Kidney (tissue), 14 donors: ENCODE data around the gene MT1A. TPM values are rescaled to one million over a fixed set of nuclear protein-coding genes. Genes with fewer than 3 reads are reported as not detected.

Source experiments
- DNase-seq, 5 donors: peaks; one replicate each; pipeline ENCODE4 v3.0.0-alpha.2; 2013 to 2020
- FAIRE-seq: peaks from 2 replicates; lab custom pipeline; 2012; peaks lifted over from hg19 to GRCh38; lab: Jason Lieb, UNC
- H3K27ac ChIP-seq, 2 donors: one replicate each; pipeline ENCODE4 v1.7.0; 2013; ENCODE audit warnings: low read depth in 2 of 2, low read length in 2 of 2, inconsistent platforms in 1 of 2
- H3K27me3 ChIP-seq: one replicate; pipeline ENCODE4 v1.7.1; 2013; ENCODE audit warnings: low read length, inconsistent platforms; ENCODE audit not compliant: control insufficient read depth, insufficient read depth
- H3K36me3 ChIP-seq, 3 donors: one replicate each; pipeline versions ENCODE4 v1.7.0 to v1.7.1; 2013; ENCODE audit warnings: low read length in 3 of 3, control low read depth in 1 of 3, inconsistent platforms in 1 of 3; ENCODE audit not compliant: insufficient read depth in 3 of 3, control insufficient read depth in 2 of 3
- H3K4me1 ChIP-seq, 3 donors: one replicate each; pipeline versions ENCODE4 v1.7.0 to v1.7.1; 2013; ENCODE audit warnings: low read length in 3 of 3, inconsistent platforms in 1 of 3, low read depth in 1 of 3; ENCODE audit not compliant: control insufficient read depth in 2 of 3, insufficient read depth in 2 of 3
- H3K4me3 ChIP-seq, 3 donors: one replicate each; pipeline versions ENCODE4 v1.7.0 to v1.8.1; 2013; ENCODE audit warnings: low read length in 3 of 3, control low read depth in 1 of 3, inconsistent platforms in 1 of 3
- H3K9ac ChIP-seq, 3 donors: one replicate each; pipeline versions ENCODE4 v1.7.0 to v1.7.1; 2013; ENCODE audit warnings: low read length in 3 of 3, control low read depth in 1 of 3, inconsistent platforms in 1 of 3
- H3K9me3 ChIP-seq, 3 donors: one replicate each; pipeline versions ENCODE4 v1.7.0 to v1.7.1; 2013; ENCODE audit warnings: low read length in 3 of 3, control low read depth in 1 of 3, inconsistent platforms in 1 of 3; ENCODE audit not compliant: control insufficient read depth in 2 of 3, insufficient read depth in 1 of 3
- intact Hi-C: fragments of 100-400 bp; cut with DNase I; formaldehyde crosslinking; loops from one replicate; pipeline ENCODE4 v1.11.1; 2022
- polyA plus RNA-seq: library from polyadenylated mRNA; stranded (reverse); fragments of 350-450 nt; fragmentation: Illumina TruSeq; extraction: RNeasy Lipid Tissue Mini Kit (QIAGEN cat#74804); gene quantifications from one replicate; pipeline ENCODE4 v1.2.3, GENCODE V29; 2014; ENCODE audit warnings: low read depth, low replicate concordance; ENCODE audit not compliant: insufficient read depth
- total RNA-seq: library from RNA; stranded (reverse); fragmentation: NEBNext Ultra II Directional; extraction: Animal tissue kit (Norgen Biotek cat#: 25700); gene quantifications from one replicate; pipeline ENCODE4 v1.2.1, GENCODE V29; 2021
- TF ChIP-seq, protein P1 (sequence below): IDR thresholded peaks from 3 replicates; pipeline ENCODE4 v1.5.1; 2012; ENCODE audit warnings: mild to moderate bottlenecking, moderate library complexity, borderline replicate concordance; ENCODE audit not compliant: insufficient read depth; ENCODE audit errors: extremely low read depth
- donor health status: control.
- donor health status: control.
- donor health status: control.
- donor health status: control.
- donor health status: control.
- donor health status: DM: yes; HTN: yes; CAD: no.
- donor health status: Normal renal cell carcinoma (clear cell type).

MT1A gene
- total and polyA plus RNA-seq, 2 donors from 2014 or later: 3.1 to 19.8 TPM

DNA sequence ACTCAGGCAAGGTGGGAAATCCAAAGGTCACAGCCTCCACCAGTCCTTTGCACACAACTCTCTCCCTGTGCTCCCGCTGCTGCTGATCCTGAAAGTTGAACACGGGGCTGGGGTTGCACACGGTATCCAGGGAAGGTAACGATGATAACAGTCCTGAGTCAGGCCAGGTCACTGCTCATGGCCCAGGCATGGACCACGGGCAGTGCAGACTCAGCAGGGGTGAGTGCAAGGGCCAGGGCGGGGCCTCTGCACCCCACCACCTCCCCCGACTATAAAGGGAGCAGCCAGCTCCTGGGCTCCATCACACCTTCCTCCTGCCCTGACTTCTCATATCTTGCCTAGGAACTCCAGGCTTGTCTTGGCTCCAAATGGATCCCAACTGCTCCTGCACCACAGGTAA is 13.1 kb downstream of the MT1A start, which contains the start of gene MT1B:
Gene MT1B, plus strand, starts transcription at position 301 of the 400 bp plus-strand sequence. Its CDS starts 68 bp downstream, at position 369.
- DNase-seq: no peak
- no peaks in the 10 kb centered on the region for H3K36me3 ChIP-seq

DNA sequence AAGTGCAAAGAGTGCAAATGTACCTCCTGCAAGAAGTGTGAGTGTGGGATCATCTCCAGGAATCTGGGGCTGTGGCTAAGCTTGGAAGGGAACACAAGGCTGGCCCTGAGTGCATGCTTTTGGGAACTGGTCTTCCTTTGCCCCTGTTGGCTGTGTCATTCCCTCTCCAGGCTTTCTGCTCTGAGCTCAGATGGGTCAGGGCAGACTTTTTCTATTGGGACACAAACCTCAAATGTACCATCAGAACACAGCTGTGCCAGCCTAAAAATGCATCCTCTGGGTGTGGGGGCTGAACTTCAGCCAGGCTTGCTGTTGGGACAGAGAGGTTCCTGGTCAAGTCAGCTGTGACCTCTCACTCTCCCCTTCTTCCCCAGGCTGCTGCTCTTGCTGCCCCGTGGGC is 14.1 kb downstream of the MT1A start:
- H3K27ac ChIP-seq: no peak overlapping the region
- H3K4me1 ChIP-seq: no peaks in the 10 kb centered on the region
- H3K36me3 ChIP-seq: no peaks in the 10 kb centered on the region
- H3K9me3 ChIP-seq: no peaks in the 10 kb centered on the region
- intact Hi-C loops: no loop called here
- FAIRE-seq: no peak
- peaks cover 5% of the 10 kb centered on the region for H3K27me3 ChIP-seq
- H3K4me3 ChIP-seq: no peak overlapping the region
- no peak overlapping the region for H3K9ac ChIP-seq
- no peak for DNase-seq
- TF ChIP-seq, protein P1, sequence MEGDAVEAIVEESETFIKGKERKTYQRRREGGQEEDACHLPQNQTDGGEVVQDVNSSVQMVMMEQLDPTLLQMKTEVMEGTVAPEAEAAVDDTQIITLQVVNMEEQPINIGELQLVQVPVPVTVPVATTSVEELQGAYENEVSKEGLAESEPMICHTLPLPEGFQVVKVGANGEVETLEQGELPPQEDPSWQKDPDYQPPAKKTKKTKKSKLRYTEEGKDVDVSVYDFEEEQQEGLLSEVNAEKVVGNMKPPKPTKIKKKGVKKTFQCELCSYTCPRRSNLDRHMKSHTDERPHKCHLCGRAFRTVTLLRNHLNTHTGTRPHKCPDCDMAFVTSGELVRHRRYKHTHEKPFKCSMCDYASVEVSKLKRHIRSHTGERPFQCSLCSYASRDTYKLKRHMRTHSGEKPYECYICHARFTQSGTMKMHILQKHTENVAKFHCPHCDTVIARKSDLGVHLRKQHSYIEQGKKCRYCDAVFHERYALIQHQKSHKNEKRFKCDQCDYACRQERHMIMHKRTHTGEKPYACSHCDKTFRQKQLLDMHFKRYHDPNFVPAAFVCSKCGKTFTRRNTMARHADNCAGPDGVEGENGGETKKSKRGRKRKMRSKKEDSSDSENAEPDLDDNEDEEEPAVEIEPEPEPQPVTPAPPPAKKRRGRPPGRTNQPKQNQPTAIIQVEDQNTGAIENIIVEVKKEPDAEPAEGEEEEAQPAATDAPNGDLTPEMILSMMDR: no peak

More for the DNA sequence above, 13.1 kb downstream of the MT1A start, which contains the start of gene MT1B:
- intact Hi-C loops: no loop called here
- peaks cover 12% of the 10 kb centered on the region for H3K27me3 ChIP-seq
- TF ChIP-seq, protein P1: no peak
- H3K9ac ChIP-seq: no peak within 1 kb of the TSS
- no peak for FAIRE-seq
- H3K4me3 ChIP-seq: no peak within 1 kb of the TSS
- no peaks in the 10 kb centered on the region for H3K4me1 ChIP-seq
- no peak within 1 kb of the TSS for H3K27ac ChIP-seq
- H3K9me3 ChIP-seq: no peaks in the 10 kb centered on the region

DNA sequence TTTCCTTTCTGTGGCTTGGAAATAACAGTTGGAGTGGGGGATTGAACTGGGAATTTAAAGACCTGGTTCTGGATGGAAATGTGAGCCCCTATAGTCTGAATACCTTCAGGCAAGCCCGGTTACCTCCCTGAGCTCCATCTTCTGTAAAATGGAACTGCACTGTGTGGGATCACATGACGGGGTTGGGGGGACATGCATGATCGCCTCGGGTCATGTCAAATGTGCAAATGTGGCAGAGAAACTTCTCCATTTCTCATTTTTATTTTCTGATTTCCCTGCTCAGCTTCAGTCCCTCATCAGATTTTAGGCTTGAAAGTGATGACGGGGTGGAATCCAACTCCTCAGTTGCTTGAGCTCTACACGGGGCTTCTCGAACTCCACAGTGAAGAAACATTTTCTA is 14.8 kb downstream of the MT1A start:
- TF ChIP-seq, protein P1: no peak
- intact Hi-C loops: no loop called here
- H3K4me3 ChIP-seq: no peak overlapping the region
- H3K36me3 ChIP-seq: no peaks in the 10 kb centered on the region
- H3K9ac ChIP-seq: no peak overlapping the region
- no peak overlapping the region for H3K27ac ChIP-seq
- FAIRE-seq: no peak
- peaks cover 2% of the 10 kb centered on the region for H3K27me3 ChIP-seq
- DNase-seq: no peak
- H3K9me3 ChIP-seq: no peaks in the 10 kb centered on the region
- peaks cover 0 to 3% (median under 1%) of the 10 kb centered on the region in 3 donors for H3K4me1 ChIP-seq
